22Rv1 (cell line): ENCODE data around the gene SP100.

Experiments
- CTCF ChIP-seq: fragments of 450-650 bp; IDR thresholded peaks from 2 replicates; pipeline ENCODE4 v1.5.1; 2017; ENCODE audit warnings: mild to moderate bottlenecking
- ZFX ChIP-seq: fragments of 450-650 bp; IDR thresholded peaks from 2 replicates; pipeline ENCODE4 v1.6.1; 2017; ENCODE audit warnings: antibody characterized with exemption, borderline replicate concordance

DNA sequence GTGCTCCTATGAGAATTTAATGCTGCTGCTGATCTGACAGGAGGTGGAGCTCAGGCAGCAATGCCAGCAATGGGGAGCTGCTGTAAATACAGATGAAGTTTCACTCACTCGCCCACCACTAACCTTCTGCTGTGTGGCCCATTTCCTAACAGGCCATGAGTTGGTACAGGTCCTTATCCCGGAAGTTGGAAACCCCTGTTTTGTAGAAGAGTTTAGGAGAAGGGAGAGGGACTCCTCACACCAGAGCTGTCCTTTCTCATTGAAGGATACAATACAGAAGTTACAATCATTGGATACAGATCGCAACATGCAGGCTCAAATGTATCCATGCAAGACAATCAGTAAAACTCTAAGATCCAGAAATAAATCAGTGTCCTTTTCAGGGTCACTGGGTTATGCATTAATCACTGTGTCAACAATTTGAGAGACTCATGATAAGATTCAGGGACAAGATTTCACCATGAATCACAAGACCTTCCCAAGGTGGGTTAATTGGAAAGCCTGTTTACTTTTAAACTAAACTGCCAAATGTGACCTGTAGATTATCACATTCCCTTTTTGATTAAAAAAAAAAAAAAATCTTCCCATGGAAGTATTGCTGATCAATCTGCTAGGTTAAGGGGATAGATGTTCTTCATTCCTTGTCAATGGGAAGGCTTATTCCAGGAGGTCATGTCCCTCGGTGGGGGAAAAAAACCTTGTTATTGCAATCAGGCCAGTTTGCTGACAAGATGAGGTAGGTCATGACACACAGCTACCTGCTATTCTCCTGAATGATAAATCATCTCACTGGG lies 97.2 kb downstream of the SP100 start:
- no peak for TF ChIP-seq CTCF
- TF ChIP-seq ZFX, result no peak
